ENCODE results near the gene DCAF7.

Gene DCAF7

DNA sequence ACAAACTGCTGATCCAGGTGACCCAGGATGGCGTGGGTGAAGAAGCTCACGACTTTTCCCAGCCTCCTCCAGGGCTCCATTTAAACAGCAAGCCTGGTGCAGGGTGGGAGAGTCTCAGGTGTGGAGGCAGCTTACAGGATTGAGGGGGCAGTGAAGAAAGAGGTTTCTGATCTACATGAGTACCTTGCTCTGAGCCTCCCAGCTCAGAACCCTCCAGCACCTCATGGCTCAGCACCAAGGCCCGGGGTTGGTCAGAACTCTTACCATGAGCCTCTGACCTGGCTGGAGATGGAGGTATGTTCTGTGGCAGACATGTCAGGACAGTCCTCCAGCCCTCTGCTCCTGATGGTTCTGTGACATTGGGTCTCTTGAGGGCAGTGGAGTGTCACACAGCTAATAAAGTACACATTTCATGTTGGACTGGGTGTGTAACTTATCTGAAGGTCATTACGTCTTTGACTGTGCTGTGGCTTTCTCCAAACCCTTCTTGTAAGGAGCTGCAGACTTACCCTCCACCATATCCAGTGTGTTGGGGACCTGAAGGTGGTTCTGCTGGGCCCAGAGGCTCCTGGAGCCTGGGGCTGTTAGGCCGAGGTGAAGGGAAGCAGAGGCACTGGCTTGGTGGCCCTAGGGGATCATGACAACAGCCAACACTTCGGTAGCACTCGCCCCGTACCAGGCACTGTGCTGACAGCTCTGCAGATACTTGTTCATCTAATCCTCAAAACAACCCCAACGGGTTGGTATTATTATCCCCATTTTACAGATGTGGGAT is 3.8 kb upstream of the DCAF7 start:
- DNase-seq: no peak

DNA sequence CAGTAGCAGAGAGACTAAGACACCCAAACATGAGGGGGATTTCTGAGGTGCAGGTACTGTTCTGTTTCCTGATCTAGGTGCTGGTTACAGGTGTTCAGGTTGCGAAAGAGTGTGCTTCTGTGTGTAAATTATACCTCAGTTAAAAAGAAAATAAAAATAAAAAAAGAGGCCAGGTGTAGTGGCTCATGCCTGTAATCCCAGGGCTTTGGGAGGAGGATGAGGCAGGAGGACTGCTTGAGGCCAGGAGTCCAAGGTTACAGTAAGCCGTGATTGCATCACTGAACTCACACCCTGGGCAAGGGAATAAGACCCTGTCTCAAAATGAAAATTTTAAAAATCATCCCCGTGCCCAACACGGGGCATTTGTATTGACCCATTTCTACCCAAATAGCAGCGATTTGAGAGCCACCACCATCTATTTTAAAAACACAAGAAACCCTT is 3.2 kb upstream of the DCAF7 start:
- no peak for DNase-seq

DNA sequence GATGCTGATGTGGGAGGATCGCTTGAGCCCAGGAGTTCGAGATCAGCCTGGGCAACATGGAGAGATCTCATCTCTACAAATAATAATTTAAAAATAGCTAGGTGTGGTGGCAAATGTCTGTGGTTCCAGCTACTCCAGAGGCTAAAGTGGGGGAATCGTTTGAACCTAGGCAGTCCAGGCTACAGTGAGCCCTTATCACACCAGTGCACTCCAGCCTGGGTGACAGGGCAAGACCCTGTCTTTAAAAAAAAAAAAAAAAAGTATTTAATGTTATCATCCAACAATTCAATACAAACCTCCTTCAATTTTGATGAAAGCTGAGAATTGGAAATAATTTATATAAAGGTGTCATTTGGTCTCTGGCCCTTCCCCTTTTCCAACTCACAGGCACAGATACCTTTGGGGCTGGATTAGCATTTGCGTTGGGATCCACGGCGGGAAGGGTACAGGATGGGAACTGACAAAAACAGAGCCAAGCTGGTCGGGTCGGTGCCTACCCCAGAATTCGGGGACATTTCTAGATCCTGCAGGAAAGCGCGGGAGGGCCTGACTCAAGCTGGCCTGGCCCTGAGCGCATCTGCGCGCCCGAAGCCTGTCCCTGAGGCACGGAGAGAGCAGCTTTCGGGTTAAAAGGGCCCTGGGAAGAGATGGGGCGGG is 860 bp upstream of the DCAF7 start:
- DNase-seq: no peak

DNA sequence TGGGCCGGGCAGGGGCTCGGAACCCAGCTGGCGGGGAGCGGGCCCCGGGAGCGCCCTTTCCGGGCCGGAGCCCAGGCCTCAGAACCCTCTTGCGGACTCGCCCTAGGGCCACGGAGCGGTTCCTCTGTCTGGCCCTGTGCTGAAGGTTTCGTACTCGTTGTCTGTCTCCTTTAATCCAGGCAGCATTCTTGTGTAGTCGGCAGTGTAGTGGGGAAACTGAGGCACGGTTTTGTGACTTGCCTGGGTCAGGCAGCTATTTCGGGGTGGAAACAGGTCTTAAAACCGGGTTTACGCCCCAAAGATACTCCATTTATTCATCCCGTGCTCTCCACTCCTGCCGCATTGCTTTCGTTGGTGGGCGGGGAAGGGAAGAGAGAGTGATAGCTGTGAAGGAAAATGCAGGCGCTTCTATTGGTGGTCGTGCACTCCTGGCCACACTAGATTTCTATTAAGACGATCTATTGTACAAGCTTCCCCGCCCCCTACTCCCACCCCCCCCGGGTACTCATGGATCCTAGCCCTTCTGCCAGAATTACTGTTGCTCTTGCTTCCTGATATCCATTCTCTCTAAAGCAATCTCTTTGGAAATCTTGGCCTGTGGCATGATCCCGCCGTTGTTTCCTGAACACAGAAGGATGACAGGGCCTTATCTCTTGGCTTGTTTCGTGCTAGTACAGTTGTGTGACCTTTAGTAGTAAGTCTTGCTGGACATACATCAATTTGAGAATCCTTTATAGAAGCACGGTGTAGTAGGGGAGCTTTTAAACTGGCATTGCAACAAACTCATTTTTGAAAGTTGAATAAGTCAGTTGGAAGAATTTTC is 751 bp downstream of the DCAF7 start:
- peak; percentile 7 for DNase-seq

DNA sequence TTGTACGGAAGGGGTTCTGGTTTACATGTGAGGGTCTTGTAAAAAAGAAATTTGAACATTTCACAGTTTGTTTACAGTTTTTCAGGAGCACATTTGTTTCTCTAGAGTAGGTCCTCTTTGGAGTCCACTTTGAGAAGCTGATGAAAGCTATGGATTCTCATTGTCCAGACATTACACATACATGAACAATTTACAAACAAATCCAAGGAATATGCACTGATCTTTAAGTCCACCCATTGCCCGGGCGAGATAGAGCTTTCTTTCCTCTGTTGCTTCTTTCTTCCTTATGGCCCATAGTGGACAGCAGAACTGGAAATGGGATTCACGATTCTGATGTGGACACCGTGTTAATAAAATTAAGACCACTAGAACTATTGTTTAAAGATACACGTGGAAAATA is 1.9 kb downstream of the DCAF7 start:
- DNase-seq: no peak

DNA sequence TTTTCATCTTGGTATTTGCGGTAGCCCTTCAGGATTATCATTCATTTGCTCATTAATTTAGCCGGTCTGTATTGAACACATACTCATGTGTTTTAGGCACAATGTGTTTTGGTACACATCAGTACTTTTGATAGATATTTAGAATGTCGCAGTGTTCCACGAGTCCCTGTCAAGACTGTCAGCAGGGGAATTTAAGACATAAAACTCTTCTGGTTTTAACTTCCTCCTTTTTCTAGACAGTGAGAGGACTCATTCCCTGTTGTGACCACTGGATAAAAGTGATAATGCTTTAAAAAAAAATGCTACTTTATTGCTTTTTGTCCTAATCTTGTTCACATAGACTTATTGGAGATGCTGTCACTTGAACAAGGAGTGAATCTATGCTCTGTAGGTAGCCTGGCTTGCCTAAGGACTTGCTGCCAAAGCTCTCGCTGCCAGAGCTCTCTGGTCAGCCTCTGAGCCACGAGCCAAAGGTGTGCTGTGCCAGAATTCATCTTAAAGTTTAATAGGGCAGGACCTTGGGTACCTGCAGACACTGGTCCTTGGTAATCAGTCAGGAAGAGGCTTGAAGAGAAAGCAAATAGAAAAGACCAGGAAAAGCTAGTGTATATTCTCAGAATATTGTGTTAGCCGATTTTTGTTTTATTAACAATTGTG is 5.4 kb downstream of the DCAF7 start:
- DNase-seq: no peak

DNA sequence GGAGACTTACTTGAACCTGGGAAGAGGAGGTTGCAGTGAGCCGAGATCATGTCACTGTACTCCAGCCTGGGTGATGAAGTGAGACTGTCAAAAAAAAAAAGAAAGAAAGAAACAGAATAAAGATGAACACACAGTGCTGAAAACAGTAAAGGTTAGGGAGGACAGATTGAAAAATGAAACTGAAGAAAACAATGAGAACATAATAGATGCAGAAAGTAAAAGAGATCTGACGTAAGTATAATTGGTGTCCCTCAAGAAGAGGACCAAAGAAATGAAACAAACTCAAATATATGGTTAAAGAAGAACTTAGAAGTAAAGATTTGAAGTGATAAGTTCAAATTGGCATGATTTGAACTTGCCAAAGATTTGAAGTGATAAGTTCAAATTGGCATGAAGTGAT is 7.1 kb downstream of the DCAF7 start:
- DNase-seq: no peak

DNA sequence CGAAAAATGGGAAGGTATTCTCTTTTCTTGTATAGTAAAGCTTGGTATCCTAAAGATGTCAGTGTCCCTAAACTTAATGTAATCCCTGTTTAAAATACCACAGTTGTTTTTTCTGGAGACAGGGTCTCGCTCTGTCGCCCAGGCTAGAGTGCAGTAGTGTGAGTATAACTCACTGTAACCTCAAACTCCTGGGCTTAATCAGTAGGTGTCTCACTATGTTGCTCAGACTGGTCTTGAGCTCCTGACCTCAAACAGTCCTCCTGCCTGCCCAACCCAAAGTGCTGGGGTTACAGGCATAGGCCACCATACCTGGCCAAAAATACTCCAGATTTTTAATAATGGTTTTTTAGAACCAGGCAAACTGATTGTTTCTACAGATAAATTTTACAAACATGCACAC is 8.2 kb downstream of the DCAF7 start:
- no peak for DNase-seq

DNA sequence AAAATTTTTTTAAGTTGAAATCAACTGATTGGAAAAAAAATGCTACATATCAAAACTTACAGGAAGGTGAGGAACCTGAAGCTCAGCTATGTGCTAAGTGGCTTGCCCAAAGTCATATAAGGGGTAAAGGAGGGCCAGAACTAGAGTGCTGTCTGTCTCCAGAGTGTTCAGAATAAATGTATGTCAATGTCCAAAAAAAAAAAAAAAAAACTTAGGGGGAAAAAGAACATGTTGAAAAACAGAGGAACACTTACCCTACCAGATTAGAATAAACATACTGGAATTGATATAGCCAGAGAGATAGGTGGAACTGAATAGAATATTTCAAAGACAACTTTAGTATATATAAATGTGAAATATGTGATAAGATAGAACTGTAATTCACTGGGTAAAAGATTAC is 11.5 kb downstream of the DCAF7 start:
- no peak for DNase-seq

DNA sequence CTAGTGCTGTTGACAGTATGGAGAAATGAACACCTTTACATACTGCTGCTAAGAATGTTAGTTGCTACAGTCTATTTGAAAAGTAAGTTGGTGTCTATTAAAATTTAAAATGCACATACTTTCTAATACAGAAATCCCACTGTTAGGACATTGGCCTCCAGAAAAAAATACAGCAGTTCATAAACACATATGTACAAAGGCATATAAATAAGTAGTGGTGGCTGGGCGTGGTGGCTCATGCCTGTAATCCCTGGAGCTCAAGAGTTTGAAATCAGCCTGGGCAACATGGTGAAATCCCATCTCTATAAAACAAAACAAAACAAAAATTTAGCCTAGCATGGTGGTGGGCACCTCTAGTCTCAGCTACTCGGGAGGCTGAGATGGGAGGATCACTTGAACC is 13.1 kb downstream of the DCAF7 start:
- DNase-seq: no peak

DNA sequence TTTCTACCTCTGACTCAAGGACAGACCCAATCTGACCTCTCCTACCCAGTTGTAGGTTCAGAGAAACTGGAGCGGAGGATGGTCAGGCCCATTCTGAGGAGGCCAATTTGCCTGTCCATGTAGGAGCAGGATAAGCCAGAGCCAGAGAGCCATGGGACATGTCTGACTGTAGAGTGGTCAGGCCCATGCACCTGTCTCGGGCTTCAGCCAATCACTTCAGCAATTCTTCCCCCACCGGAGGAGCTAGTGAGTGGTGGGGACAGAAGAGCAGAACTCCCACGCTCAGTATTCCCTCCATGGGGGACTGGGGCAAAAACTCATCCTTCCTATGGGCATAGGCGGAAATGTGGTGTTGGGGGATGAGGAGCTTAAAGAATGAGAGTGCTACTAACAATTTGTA is 14.3 kb downstream of the DCAF7 start:
- DNase-seq: no peak

DNA sequence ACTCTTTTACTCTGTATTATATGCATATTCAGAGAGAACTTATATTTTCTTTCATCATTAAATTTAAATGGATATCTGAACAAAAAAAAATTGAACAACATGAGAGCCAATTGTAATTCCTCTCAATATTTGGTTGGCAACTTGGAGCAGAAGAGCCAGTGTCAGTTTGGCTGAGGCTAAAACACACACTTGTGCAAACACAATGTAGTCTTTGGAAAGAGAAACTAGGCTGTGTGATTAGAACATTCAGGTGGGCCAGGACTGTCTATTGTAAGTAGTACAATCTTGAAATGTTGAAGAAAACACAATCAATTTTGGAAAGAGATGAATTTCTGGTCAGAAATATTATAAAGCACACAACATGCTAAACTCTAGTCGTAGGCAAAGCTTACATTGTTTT is 17.0 kb downstream of the DCAF7 start:
- no peak for DNase-seq

DNA sequence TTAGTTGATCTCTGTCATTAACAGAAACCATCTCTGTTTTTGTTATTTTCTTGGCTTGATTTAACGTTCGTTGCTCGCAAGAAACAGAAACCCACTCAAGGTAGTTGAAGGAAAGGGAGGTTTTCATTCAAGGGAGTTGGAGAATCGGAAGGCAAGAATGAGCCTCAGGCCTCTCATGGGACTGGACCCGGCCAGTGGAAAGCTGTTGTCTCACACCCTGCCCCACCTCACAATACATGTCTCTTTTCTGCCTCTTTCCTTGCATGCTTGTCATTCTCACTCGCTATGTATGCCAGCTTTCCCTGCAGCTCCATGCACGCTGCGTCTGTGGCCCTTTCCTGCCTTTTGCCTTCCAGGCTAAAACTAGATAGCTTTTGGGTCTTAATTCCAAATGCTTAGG is 18.3 kb downstream of the DCAF7 start:
- no peak for DNase-seq

DNA sequence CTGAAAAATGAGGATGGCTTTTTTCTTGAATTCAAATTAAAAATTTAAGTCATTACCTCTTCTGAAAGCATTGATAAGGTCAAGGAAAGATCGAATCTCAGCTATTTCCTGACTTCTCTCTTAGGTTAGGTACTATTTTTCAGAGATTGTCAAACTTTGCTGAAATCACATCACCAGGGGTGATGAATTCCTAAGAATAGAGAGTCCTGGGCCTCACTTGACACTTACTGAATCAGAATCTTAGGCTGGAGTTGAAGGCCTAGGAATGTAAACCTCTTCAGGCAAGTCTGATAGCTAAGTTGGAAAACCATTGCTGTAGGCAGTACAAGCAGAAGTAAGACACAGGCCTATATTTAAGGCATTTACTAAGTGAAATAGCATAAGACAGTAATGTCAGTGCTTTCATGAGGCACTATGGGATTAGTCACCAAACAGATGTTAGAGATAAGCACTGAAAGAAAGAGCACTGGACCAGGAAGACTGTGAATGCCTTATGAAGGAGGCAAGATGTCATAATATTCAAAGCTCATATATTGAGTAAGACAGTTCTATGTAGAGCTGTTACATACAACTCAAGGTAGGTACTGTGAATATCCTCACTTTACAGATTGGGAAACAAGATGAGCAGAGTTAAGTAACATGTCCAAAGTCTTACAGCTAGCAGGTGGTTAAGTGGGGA is 21.5 kb downstream of the DCAF7 start:
- DNase-seq: no peak

DNA sequence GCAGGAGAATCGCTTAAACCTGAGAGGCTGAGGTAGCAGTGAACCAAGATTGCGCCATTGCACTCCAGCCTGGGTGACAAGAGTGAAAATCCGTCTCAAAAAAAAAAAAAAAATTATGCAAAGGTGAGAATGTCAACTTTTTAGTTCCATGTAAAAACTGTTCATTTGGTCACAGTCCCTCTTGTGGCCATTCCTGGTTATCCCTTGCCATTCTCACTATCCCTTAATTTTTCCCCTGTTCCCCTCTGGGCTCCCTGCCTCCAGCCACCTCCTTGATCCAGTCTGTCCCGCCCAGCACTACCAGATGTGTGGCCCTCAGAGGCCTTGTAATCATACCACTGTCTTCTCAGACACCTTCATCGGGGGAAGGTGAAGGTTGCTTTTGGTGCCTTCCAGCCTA is 23.4 kb downstream of the DCAF7 start:
- DNase-seq: no peak

DNA sequence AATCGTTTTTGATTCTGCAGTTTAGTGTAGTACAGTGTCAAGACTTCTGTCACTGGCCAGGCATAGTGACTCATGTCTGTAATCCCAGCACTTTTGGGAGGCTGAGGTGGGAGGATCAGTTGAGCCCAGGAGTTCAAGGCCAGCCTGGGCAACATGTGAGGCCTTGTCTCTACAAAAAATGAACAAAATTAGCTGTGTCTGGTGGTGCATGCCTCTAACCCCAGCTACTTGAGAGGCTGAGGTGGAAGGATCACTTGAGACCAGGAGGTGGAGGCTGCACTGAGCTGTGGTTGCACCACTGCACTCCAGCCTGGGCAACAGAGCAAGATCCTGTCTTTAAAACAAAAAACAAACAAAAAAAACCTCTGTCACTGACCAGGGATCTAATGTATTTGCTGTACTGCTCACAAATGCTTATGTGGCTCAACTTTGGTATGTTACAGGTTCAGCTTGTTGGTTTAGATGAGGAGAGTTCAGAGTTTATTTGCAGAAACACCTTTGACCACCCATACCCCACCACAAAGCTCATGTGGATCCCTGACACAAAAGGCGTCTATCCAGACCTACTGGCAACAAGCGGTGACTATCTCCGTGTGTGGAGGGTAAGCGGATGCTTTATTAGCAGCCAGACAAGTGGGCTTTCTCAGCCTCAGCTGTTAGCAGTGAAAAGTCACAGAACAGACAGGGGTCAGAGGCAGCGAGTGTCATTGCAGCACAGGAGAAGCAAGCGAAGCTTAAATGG is 27.9 kb downstream of the DCAF7 start:
- no peak for DNase-seq

DNA sequence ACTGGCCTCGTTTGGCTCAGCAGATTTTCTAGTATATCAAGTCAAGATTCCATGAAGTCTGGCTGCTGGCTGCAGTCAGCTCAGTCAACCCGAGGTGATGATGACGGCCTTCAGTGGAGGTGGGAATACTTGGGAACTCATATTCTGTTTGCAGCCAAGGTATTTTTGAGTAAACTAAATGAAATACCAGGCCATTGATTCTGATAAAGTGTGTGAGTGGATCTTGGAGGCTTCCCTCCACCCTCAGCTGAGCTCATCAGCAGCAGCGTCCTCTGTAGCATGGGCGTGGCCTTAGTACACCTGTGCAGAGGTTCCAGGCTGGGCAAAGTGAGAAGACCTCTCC is 28.5 kb downstream of the DCAF7 start:
- no peak for DNase-seq

DNA sequence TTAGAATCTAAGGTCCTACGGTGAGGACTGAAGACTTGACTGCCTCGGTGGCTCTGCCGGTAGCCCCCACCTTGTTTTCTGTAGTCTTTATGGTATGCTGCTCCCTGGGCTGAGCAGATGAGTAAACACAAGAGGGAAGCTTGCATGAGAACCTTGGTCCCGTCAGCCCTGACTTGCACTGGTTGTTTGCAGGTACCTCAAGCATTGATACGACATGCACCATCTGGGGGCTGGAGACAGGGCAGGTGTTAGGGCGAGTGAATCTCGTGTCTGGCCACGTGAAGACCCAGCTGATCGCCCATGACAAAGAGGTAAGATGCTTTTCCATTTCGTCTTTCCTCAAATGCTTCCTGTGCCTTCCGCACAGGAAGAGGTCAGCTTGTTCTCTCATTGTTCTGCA is 29.4 kb downstream of the DCAF7 start:
- no peak for DNase-seq

DNA sequence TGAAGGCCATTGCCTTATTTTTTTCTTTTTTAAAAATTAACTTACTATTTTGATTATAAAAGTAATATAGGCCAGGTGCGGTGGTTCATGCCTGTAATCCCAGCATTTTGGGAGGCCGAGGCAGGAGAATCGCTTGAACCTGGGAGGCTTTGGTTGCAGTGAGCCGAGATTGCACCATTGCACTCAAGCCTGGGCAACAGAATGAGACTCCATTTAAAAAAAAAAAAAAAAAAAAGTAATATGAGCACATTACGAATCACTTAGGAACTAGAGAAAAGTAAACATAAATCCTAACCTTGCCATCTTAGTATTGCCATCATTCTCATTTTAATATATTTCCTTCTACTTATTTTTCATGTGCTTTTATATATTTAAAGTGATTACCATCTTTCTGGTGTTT is 37.5 kb downstream of the DCAF7 start:
- DNase-seq: no peak

DNA sequence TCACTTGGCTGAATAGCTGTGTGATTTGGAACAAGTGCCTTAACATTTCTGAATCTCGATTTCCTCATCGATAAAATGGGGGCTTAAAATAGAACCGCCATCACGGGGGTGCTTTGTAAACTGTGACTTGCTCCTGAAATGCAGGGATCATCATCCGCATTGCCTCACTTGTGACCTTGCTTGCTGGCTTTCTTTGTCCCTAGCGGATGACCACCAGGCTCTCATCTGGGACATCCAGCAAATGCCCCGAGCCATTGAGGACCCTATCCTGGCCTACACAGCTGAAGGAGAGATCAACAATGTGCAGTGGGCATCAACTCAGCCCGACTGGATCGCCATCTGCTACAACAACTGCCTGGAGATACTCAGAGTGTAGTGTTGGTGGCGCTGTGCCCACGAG is 38.5 kb downstream of the DCAF7 start:
- no peak for DNase-seq

DNA sequence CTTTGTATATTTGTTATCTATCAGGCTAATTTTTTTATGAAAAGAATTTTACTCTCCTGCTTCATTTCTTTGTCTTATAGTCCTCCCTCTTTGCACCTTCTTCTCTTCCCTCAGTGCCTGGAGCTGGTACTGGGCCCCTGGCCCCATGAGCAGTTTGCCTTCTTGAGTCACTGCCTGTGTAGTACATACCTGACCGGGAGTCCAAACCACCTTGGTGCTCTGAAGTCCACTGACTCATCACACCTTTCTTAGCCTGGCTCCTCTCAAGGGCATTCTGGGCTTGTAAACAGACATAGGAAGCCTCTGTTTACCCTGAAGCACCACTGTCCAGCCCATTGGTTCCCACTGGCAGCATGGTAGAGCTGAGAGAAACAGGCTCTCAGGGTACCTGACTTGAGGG is 39.4 kb downstream of the DCAF7 start:
- no peak for DNase-seq

DNA sequence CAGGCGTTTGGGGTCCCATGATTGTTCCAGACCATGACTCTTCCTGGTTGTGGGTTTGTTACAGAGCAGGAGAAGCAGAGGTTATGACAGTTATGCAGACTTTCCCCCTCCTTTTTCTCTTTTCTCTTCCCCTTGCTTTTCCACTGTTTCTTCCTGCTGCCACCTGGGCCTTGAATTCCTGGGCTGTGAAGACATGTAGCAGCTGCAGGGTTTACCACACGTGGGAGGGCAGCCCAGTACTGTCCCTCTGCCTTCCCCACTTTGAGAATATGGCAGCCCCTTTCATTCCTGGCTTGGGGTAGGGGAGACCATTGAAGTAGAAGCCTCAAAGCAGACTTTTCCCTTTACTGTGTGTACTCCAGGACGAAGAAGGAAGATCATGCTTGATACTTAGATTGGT is 42.5 kb downstream of the DCAF7 start:
- DNase-seq: no peak
